Measurements from ENCODE around the gene UIMC1.
"Not testable (repeated sequence)": the region's sequence is repeated elsewhere in the genome, so short reads cannot be mapped to it uniquely, and the experiment has no call there.

UIMC1 gene

GRCh38 chr5:177005619-177006264 is 837 bp downstream of the UIMC1 start:
- peak; percentile 63 for DNase-seq (ENCODE audit: low spot score)

DNA sequence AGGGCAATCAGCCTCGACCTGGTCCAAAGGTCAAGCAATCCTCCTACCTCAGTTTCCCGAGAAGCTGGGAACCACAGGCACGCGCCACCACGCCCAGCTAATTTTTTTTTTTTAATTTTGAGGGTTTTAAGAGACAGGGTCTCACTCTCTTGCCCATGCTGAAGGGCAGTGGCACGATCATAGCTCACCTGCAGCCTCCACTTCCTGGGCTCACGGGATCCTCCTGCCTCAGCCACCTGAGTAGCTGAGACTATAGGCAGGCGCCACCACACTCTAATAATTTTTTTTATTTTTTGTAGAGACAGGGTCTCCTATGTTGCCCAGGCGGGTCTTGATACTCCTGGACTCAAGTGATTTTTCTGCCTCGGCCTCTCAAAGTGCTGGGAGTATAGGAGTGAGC is 1.6 kb downstream of the UIMC1 start:
- DNase-seq (ENCODE audit: low spot score) = no peak

DNA sequence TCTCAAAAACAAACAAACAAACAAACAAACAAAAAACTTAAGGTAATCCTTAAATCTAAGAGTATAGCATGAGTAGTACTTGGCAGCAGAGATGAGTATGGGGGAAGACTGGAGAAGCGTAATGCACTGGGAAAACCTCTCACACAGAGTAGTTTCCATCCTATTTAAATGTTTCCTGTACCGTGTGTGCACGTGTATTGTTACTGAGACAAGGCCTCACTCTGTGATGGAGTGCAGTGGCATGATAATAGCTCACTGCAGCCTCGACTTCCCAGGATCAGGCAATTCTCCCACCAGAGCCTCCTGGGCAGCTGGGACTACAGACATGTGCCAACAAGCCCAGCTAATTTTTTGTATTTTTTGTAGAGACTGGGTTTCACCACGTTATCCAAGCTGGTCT is 2.9 kb downstream of the UIMC1 start:
- DNase-seq (ENCODE audit: low spot score) = no peak

DNA sequence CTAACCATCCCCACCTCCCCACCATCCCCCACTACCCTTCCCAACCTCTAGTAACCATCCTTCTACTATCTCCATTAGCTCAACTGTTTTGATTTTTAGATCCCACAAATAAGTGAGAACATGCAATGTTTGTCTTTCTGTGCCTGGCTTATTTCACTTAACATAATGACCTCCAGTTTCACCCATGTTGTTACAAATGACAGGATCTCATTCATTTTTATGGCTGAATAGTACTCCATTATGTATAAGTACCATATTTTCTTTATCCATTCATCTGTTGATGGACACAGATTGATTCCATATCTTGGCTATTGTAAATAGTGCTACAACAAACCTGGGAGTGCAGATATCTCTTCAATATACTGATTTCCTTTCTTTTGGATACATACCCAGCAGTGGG is 7.1 kb downstream of the UIMC1 start:
- not testable (repeated sequence) for DNase-seq (ENCODE audit: low spot score)

DNA sequence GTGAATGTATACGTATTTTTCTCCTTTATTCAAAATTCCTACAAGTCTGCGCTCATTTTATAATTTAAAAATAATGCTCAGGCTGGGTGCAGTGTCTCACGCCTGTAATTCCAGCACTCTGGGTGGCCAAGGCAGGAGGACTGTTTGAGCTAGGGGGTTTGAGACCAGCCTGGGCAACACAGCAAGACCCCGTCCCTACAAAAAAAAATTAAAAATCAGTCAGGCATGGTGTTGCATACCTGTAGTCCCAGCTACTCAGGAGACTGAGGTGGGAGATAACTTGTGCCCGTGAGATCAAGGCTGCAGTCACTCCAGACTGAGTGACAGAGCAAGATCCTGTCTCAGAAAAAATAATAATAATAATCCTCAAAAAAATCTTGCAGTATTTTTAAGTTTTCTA is 7.8 kb downstream of the UIMC1 start:
- no peak for DNase-seq (ENCODE audit: low spot score)

DNA sequence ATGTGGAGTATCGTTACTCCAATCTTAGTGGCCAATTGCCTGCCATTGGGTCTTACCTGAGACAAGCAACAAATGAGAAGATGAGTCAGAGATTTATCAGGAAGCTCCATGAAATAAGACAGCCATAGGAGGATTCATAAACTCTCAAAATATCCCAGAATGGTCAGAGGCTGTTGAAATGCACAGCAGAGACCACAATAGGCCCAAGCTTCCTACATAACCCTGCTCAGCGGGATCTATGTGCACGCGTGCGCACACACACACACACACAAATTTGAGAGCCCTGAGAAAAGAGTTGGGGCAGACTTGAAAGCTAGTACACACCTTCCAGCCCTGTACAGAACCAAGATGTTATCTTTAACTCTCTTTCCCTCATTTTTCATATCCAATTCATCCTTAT is 9.8 kb downstream of the UIMC1 start:
- no peak for DNase-seq (ENCODE audit: low spot score)

- DNase-seq (ENCODE audit: low spot score) = peak; percentile 24
Measured at GRCh38 chr5:176995896-176996767, 10.4 kb downstream of the UIMC1 start.

DNA sequence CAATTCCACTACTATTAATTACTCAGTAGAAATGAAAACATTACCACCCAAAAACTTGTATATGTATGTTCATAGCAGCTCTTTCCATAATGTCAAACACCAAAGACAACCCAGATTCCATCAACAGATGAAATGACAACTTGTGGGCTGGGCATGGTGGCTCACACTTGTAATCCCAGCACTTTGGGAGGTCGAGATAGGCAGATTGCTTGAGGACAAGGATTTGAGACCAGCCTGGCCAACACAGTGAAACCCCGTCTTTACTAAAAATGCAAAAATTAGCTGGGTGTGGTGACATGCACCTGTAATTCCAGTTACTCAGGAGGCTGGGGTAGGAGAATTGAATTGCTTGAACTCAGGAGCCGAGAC is 11.5 kb downstream of the UIMC1 start:
- DNase-seq (ENCODE audit: low spot score) = no peak

DNA sequence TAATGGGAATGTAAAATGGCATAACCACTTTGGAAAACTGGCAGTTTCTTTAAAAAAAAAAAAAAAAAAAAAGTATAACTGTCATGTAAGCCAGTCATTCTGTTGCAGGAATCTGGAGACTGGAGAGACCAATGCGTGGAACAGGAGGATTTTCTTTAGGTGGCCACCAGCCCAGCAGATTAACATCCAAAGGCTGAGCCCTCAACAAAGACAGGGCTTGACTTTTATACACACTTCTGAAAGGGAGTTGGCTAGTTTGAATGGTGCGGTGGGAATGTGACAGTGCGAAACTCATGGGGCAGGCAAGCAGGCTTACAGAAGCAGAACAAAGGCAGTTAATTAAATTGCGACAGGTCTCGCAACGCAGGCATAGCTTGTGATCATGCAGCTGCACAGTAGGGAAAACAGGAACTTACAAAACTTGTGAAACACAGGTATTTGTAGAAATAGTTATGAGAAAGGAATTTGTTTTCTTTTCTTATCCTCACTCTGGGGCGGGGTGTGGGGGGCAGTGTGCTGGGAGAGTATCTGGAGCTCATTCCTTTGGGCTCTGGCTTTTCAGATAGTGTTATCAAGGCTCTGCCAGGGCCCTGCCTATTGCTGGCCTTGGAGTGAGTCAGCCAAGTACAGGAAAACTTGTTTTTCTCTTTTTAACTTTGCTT is 12.0 kb downstream of the UIMC1 start:
- no peak for DNase-seq (ENCODE audit: low spot score)

DNA sequence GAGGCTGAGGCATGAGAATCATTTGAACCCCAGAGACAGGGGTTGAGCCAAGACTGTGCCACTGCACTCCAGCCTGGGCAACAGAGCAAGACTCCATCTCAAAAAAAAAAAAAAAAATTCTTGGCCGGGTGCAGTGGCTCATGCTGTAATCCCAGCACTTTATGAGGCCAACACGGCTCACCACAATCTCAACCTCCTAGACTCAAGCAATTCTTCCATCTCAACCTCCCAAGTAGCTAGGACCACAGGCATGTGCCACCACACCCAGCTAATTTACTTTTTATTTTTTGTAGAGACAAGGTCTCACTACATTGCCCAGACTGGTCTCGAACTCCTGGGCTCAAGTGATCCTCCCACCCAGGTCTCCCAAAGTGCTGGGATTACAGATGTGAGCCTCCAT is 13.5 kb downstream of the UIMC1 start:
- DNase-seq (ENCODE audit: low spot score) = not testable (repeated sequence)

GRCh38 chr5:176987583-176987982 is 19.0 kb downstream of the UIMC1 start:
- DNase-seq (ENCODE audit: low spot score) = no peak

- no peak for DNase-seq (ENCODE audit: low spot score)
Measured at GRCh38 chr5:176986280-176986679, 20.3 kb downstream of the UIMC1 start.

- peak; percentile 15 for DNase-seq (ENCODE audit: low spot score)
Measured at GRCh38 chr5:176985516-176985915, 21.1 kb downstream of the UIMC1 start.

- not testable (repeated sequence) for DNase-seq (ENCODE audit: low spot score)
Measured at GRCh38 chr5:176984176-176984575, 22.4 kb downstream of the UIMC1 start.

DNA sequence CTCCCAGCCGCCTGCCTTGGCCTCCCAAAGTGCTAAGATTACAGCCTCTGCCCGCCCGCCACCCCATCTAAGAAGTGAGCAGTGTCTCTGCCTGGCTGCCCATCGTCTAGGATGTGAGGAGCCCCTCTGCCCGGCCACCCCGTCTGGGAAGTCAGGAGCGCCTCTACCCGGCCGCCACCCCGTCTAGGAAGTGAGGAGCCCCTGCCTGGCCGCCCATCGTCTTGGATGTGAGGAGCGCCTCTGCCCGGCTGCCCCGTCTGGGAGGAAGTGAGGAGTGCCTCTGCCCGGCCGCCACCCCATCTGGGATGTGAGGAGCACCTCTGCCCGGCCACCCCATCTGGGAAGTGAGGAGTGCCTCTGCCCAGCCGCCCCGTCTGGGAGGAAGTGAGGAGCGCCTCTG is 23.0 kb downstream of the UIMC1 start:
- not testable (repeated sequence) for DNase-seq (ENCODE audit: low spot score)

DNA sequence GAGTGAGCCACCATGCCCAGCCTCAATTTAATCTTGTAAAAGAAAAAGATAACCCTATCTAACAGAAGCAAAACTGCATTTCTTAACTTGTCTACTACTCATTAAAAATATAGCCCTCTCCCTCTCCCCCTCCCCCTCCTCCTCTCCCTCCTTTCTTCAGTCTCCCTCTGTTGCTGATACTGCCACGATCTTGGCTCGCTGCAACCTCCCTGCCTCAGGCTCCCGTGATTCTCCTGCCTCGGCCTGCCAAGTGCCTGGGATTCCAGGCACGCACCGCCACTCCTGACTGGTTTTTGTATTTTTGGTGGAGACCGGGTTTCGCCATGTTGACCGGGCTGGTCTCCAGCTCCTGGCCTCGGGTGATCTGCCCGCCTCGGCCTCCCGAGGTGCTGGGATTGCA is 23.5 kb downstream of the UIMC1 start:
- not testable (repeated sequence) for DNase-seq (ENCODE audit: low spot score)

GRCh38 chr5:176980818-176981217 is 25.8 kb downstream of the UIMC1 start:
- DNase-seq (ENCODE audit: low spot score) = no peak

- DNase-seq (ENCODE audit: low spot score) = peak; percentile 12
Measured at GRCh38 chr5:176979669-176980068, 26.9 kb downstream of the UIMC1 start.

DNA sequence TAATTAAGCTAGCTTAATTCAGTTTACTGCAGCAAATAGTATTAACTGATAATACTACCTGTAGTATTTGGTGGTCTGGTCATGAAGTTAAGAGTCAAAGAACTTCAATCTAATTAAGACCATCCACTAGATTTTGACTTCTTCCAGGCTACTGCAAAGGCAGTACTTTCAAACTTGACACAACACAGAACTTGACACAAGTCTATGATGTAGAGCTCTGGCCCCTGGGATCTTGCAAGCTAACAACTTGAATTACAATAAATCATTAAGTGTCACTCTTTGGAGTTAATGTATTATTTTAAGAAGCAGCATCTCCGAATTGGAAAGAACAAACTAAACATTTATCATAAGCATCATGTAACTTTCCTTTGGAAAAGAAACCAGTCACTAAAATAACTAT is 40.9 kb downstream of the UIMC1 start:
- no peak for DNase-seq (ENCODE audit: low spot score)

GRCh38 chr5:176959051-176959450 is 47.5 kb downstream of the UIMC1 start:
- peak; percentile 38 for DNase-seq (ENCODE audit: low spot score)

DNA sequence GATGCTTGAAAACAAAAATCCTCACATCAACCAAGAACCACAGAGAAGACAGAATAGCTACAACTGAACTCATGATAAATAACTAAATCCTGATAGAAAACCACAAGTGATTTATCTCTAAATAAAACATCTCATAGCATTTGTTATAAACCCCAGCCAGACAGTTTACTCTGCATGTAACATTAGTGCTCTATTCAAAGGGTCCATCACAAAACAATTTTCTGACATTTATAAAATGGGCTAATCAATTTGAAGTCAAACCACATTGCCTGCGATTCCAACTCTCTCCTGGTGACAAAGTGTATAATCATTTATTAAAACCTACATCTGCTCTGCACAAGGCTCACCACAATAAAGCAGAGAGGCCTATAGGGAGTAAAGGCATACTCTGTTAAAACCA is 49.8 kb downstream of the UIMC1 start:
- DNase-seq (ENCODE audit: low spot score) = no peak

GRCh38 chr5:176955895-176956294 is 50.7 kb downstream of the UIMC1 start:
- no peak for DNase-seq (ENCODE audit: low spot score)

DNA sequence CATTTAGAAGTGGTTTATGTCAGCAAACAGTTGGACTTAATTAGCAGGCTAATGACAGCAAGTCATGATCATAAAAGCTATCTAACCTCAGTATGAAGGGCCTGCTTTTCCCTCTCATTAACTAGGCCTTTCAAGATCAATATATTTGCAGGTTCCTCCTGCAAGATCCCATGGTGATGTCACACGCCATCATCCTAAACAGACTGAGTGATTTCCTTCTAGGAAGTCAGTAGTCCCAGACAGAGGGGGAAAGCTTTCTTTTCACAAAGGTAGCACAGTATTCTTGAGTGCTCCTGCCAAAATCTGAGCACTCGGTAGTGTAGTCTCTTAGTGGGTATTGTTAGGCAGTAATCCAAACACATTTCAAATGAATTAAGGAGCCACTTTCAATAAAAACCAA is 52.5 kb downstream of the UIMC1 start:
- no peak for DNase-seq (ENCODE audit: low spot score)

Data from activated CD4-positive, alpha-beta T cell treated with anti-CD3 and anti-CD28 coated beads, Interleukin-2, Interleukin-4, amounts not matched to agents 100 ng/mL and 50 ng/mL, durations not matched to agents 16 hours and 8 hours (primary cell).